GM12878 (cell line): ENCODE results near the gene SYPL1. TPM values are rescaled to one million over a fixed set of nuclear protein-coding genes. Genes with fewer than 3 reads are reported as not detected.

Source experiments
- ATF2 ChIP-seq: IDR thresholded peaks from 2 replicates; pipeline ENCODE4 v1.6.1; 2012; ENCODE audit warnings: low read length, inconsistent platforms
- BACH1 ChIP-seq: fragments of 450-650 bp; IDR thresholded peaks from 2 replicates; pipeline ENCODE4 v1.6.1; 2017; ENCODE audit warnings: mild to moderate bottlenecking, borderline replicate concordance
- DPF2 ChIP-seq: fragments of 450-650 bp; IDR thresholded peaks from 2 replicates; pipeline ENCODE4 v1.6.1; 2017; ENCODE audit warnings: mild to moderate bottlenecking
- EP300 ChIP-seq, 2 experiments: fragments of 150-350 bp in 1 of 2; IDR thresholded peaks; 2 replicates each; pipeline ENCODE4 v1.6.1; 2011 to 2012; ENCODE audit warnings: low read depth in 2 of 2, low read length in 2 of 2, borderline replicate concordance in 1 of 2, improper control_type of control experiment in 1 of 2, inconsistent platforms in 1 of 2; ENCODE audit not compliant: control insufficient read depth in 1 of 2
- FOS ChIP-seq: IDR thresholded peaks from 3 replicates; pipeline ENCODE4 v1.6.1; 2011; ENCODE audit warnings: borderline replicate concordance; ENCODE audit not compliant: insufficient read length; ENCODE audit errors: extremely low read depth
- FOXK2 ChIP-seq: fragments of 450-650 bp; IDR thresholded peaks from 2 replicates; pipeline ENCODE4 v1.6.1; 2017; ENCODE audit warnings: mild to moderate bottlenecking, moderate library complexity
- GABPA ChIP-seq: IDR thresholded peaks from 2 replicates; pipeline ENCODE4 v1.6.1; 2014; ENCODE audit warnings: antibody characterized with exemption, low read depth, mild to moderate bottlenecking, inconsistent platforms
- HSF1 ChIP-seq: fragments of 150-350 bp; IDR thresholded peaks from 2 replicates; pipeline ENCODE4 v1.6.1; 2014; ENCODE audit warnings: mild to moderate bottlenecking, low read depth, low read length
- MXI1 ChIP-seq: fragments of 150-350 bp; IDR thresholded peaks from 2 replicates; pipeline ENCODE4 v1.6.1; 2011; ENCODE audit warnings: low read depth, mild to moderate bottlenecking, inconsistent platforms, low read length, improper control_type of control experiment
- NFYB ChIP-seq: IDR thresholded peaks from 2 replicates; pipeline ENCODE4 v1.6.1; 2011; ENCODE audit warnings: low read depth, mild to moderate bottlenecking, low read length, improper control_type of control experiment, moderate library complexity; ENCODE audit not compliant: insufficient read depth
- POLR2AphosphoS2 ChIP-seq: IDR thresholded peaks from 2 replicates; pipeline ENCODE4 v1.6.1; 2011; ENCODE audit warnings: low read depth, mild to moderate bottlenecking, low read length, improper control_type of control experiment, moderate library complexity
- POLR2AphosphoS5 ChIP-seq: IDR thresholded peaks from 2 replicates; pipeline ENCODE4 v1.6.1; 2011; ENCODE audit warnings: mild to moderate bottlenecking, low read length, inconsistent platforms
- POU2F2 ChIP-seq: IDR thresholded peaks from 3 replicates; pipeline ENCODE4 v1.6.1; 2011; ENCODE audit warnings: low read depth, mild to moderate bottlenecking, low read length, borderline replicate concordance
- STAT3 ChIP-seq: IDR thresholded peaks from 2 replicates; pipeline ENCODE4 v1.6.1; 2011; ENCODE audit warnings: low read depth, low read length, improper control_type of control experiment
- TAF1 ChIP-seq: IDR thresholded peaks from 2 replicates; pipeline ENCODE4 v1.6.1; 2011; ENCODE audit warnings: mild to moderate bottlenecking, low read depth, low read length, borderline replicate concordance
- TBL1XR1 ChIP-seq: IDR thresholded peaks from 2 replicates; pipeline ENCODE4 v1.6.1; 2012; ENCODE audit warnings: low read depth, low read length, improper control_type of control experiment
- YBX1 ChIP-seq: fragments of 450-650 bp; IDR thresholded peaks from 2 replicates; pipeline ENCODE4 v1.6.1; 2016; ENCODE audit warnings: antibody characterized with exemption
- polyA plus RNA-seq, 11 experiments: library from polyadenylated mRNA; depleted of rRNA in 4 of 11; unstranded in 6 of 11; stranded (reverse) in 5 of 11; fragments of >200 nt; fragmentation: Nextera tagmentation in 4 of 11; fragmentation: Illumina TruSeq in 1 of 11; extraction: Ambion mirVana in 4 of 11; extraction: Trizol in 1 of 11; gene quantifications; 1 replicate in 1 of 11; 2 replicates in 10 of 11; pipeline versions ENCODE4 v1.2.1 to v1.2.3, GENCODE V29; 2011 to 2016; ENCODE audit warnings: inconsistent platforms in 2 of 11, missing spikeins in 2 of 11, low read depth in 1 of 11
- total RNA-seq, 4 experiments: library from RNA; depleted of rRNA in 3 of 4; stranded (reverse); fragments of >200 nt in 3 of 4; fragmentation: Illumina TruSeq in 1 of 4; extraction: Trizol in 1 of 4; gene quantifications; 2 replicates each; pipeline versions ENCODE4 v1.2.1 to v1.2.3, GENCODE V29; 2013 to 2021
- TF ChIP-seq, protein P1 (sequence below): IDR thresholded peaks from 2 replicates; pipeline ENCODE4 v1.6.1; 2012; ENCODE audit warnings: low read depth, low read length, improper control_type of control experiment
- TF ChIP-seq, protein P2 (sequence below): fragments of 450-650 bp; IDR thresholded peaks from 2 replicates; pipeline ENCODE4 v1.6.1; 2017; ENCODE audit warnings: borderline replicate concordance
- TF ChIP-seq, protein P3 (sequence below): IDR thresholded peaks from 2 replicates; pipeline ENCODE4 v1.6.1; 2012; ENCODE audit warnings: mild to moderate bottlenecking, low read depth, low read length

Gene SYPL1
- total and polyA plus RNA-seq, 10 of the 15 experiments (the other 5 are each of a cell fraction or from before 2014, with no cell fraction given), result 34.5 to 177 (median 87.3) TPM

GRCh38 chr7:106057962-106058927 lies 53.9 kb downstream of the SYPL1 start (continued):
- TF ChIP-seq, protein P1, sequence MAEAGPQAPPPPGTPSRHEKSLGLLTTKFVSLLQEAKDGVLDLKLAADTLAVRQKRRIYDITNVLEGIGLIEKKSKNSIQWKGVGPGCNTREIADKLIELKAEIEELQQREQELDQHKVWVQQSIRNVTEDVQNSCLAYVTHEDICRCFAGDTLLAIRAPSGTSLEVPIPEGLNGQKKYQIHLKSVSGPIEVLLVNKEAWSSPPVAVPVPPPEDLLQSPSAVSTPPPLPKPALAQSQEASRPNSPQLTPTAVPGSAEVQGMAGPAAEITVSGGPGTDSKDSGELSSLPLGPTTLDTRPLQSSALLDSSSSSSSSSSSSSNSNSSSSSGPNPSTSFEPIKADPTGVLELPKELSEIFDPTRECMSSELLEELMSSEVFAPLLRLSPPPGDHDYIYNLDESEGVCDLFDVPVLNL, result no peak
- 0 out of 2 replicates have a peak, but pooled peaks have one; percentile 48 for TF ChIP-seq MXI1
- TF ChIP-seq BACH1, result no peak; the same call in 1 of the 2 replicates
- TF ChIP-seq GABPA, result no peak
- no peak for TF ChIP-seq NFYB
- peak; percentile 85 for TF ChIP-seq POU2F2
- TF ChIP-seq YBX1, result no peak
- TF ChIP-seq POLR2AphosphoS2, result no peak
- TF ChIP-seq TAF1, result 0 out of 2 replicates have a peak, but pooled peaks have one; percentile 33
- TF ChIP-seq, protein P2, sequence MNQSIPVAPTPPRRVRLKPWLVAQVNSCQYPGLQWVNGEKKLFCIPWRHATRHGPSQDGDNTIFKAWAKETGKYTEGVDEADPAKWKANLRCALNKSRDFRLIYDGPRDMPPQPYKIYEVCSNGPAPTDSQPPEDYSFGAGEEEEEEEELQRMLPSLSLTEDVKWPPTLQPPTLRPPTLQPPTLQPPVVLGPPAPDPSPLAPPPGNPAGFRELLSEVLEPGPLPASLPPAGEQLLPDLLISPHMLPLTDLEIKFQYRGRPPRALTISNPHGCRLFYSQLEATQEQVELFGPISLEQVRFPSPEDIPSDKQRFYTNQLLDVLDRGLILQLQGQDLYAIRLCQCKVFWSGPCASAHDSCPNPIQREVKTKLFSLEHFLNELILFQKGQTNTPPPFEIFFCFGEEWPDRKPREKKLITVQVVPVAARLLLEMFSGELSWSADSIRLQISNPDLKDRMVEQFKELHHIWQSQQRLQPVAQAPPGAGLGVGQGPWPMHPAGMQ, result no peak
- TF ChIP-seq EP300 (IDR thresholded peaks at IDR 0.05; ENCODE audit: borderline replicate concordance in 1 of 2, control insufficient read depth in 1 of 2, low read depth in 2 of 2, low read length in 2 of 2), result peak; percentile 57 to 58; a peak in 3 of 4 replicates
- peak; percentile 39; the same call in 1 of the 2 replicates for TF ChIP-seq POLR2AphosphoS5
- TF ChIP-seq, protein P3, sequence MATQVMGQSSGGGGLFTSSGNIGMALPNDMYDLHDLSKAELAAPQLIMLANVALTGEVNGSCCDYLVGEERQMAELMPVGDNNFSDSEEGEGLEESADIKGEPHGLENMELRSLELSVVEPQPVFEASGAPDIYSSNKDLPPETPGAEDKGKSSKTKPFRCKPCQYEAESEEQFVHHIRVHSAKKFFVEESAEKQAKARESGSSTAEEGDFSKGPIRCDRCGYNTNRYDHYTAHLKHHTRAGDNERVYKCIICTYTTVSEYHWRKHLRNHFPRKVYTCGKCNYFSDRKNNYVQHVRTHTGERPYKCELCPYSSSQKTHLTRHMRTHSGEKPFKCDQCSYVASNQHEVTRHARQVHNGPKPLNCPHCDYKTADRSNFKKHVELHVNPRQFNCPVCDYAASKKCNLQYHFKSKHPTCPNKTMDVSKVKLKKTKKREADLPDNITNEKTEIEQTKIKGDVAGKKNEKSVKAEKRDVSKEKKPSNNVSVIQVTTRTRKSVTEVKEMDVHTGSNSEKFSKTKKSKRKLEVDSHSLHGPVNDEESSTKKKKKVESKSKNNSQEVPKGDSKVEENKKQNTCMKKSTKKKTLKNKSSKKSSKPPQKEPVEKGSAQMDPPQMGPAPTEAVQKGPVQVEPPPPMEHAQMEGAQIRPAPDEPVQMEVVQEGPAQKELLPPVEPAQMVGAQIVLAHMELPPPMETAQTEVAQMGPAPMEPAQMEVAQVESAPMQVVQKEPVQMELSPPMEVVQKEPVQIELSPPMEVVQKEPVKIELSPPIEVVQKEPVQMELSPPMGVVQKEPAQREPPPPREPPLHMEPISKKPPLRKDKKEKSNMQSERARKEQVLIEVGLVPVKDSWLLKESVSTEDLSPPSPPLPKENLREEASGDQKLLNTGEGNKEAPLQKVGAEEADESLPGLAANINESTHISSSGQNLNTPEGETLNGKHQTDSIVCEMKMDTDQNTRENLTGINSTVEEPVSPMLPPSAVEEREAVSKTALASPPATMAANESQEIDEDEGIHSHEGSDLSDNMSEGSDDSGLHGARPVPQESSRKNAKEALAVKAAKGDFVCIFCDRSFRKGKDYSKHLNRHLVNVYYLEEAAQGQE, result no peak
- TF ChIP-seq ATF2, result peak; percentile 74
- TF ChIP-seq FOXK2, result no peak
- TF ChIP-seq FOS, result no peak
- TF ChIP-seq TBL1XR1, result peak; percentile 40
- peak; percentile 90 for TF ChIP-seq DPF2
- TF ChIP-seq STAT3, result no peak
- no peak for TF ChIP-seq HSF1
